ENCODE measurements around the gene ARHGAP42. TPM values are rescaled to one million over a fixed set of nuclear protein-coding genes. Genes with fewer than 3 reads are reported as not detected.
"Not testable (repeated sequence)": the region's sequence is repeated elsewhere in the genome, so short reads cannot be mapped to it uniquely, and the experiment has no call there.

The ARHGAP42 gene, protein sequence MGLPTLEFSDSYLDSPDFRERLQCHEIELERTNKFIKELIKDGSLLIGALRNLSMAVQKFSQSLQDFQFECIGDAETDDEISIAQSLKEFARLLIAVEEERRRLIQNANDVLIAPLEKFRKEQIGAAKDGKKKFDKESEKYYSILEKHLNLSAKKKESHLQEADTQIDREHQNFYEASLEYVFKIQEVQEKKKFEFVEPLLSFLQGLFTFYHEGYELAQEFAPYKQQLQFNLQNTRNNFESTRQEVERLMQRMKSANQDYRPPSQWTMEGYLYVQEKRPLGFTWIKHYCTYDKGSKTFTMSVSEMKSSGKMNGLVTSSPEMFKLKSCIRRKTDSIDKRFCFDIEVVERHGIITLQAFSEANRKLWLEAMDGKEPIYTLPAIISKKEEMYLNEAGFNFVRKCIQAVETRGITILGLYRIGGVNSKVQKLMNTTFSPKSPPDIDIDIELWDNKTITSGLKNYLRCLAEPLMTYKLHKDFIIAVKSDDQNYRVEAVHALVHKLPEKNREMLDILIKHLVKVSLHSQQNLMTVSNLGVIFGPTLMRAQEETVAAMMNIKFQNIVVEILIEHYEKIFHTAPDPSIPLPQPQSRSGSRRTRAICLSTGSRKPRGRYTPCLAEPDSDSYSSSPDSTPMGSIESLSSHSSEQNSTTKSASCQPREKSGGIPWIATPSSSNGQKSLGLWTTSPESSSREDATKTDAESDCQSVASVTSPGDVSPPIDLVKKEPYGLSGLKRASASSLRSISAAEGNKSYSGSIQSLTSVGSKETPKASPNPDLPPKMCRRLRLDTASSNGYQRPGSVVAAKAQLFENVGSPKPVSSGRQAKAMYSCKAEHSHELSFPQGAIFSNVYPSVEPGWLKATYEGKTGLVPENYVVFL
- not detected for total RNA-seq

DNA sequence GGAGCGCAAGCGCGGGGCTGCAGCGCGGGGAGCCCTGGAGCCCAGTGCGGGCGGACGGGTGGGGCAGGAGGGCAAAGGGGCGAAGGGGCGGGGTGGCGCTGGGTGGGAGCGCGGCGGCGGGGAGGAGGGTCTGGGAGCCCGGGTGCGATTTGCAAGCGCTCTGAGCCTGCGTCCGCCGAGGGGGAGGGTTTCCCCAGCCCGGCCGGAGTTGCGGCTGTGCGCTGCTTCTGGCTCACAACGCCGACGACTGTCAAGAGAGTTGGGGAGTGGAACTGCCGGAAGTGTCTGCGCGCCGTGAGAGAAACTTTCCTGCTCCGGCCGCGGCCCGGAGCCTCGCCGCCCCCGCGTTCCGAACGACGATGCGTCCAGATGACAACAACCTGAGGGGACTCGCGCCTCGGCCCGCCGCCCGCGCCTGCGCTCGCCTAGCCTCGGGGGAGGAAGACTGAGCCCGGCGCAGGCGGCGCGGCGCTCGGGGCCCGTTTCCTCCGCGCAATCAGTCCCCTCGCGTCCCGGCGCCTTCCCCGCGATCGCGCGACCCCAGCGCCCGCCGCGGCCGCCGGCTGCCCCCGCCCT is at the start of gene ARHGAP42:
TSS of gene ARHGAP42 (plus strand) at position 235 of the 576 bp plus-strand sequence. CDS start 391 bp downstream, outside the sequence.
- Mint-ChIP-seq H3K27me3 (peaks cover 25% of the 10 kb centered on the region), H3K27ac (no peak within 1 kb of the TSS), H3K36me3 (ENCODE audit: low read depth) (no peaks in the 10 kb centered on the region), H3K4me3 (peak within 1 kb of the TSS; percentile 41), H3K9me3 (peaks cover 6% of the 10 kb centered on the region), H3K4me1 (no peaks in the 10 kb centered on the region)
- ATAC-seq (replicated peaks): peak; percentile 35

DNA sequence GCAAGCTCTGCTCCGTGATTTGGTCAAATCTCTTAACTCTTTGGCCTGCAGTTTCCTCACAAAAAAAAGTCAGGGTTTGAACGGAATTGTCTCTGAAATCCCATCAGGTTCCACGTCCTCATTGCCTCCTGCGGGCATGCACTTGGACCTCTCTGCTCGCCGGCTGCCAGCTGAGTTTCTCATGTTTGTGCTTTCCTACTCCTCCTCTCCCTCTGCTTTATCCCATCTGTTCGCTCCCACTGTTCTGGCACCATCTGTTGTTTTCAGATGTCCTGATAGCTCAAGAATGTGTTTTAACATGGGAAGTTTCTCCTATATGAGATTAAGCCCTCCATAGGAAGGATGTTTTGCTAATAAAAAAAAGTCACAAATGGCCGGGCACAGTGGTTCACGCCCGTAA is 49.4 kb upstream of the ARHGAP42 start:
- Mint-ChIP-seq H3K27ac (no peak overlapping the region), H3K9me3 (peaks cover 10% of the 10 kb centered on the region), H3K36me3 (ENCODE audit: low read depth) (no peaks in the 10 kb centered on the region)

DNA sequence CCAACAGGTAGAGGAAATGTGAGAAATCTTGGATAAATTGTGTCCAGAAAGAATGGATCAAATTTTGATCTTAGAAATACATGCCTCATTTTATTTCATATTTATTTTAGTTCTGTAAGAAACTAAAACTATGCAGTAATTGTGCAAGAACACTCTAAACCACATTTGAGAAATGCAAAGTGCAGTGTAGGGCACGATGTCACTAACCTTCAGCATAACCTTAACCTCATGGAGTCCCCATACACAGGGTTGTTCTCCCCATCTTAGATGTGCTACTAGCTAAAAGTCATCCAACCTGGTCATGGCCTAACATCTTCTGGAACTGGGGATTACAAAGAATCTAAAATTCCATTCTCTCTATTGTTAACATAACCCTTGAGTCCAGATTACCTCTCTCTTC is 48.4 kb upstream of the ARHGAP42 start:
- Mint-ChIP-seq H3K36me3 (ENCODE audit: low read depth) (no peaks in the 10 kb centered on the region), H3K27me3 (no peaks in the 10 kb centered on the region), H3K4me3 (no peak overlapping the region), H3K27ac (no peak overlapping the region), H3K4me1 (no peaks in the 10 kb centered on the region), H3K9me3 (peaks cover 9% of the 10 kb centered on the region)
- ATAC-seq (replicated peaks): no peak

More for the DNA sequence above, 49.4 kb upstream of the ARHGAP42 start:
- Mint-ChIP-seq H3K4me1 (no peaks in the 10 kb centered on the region), H3K4me3 (no peak overlapping the region), H3K27me3 (no peaks in the 10 kb centered on the region)
- ATAC-seq (replicated peaks): no peak

DNA sequence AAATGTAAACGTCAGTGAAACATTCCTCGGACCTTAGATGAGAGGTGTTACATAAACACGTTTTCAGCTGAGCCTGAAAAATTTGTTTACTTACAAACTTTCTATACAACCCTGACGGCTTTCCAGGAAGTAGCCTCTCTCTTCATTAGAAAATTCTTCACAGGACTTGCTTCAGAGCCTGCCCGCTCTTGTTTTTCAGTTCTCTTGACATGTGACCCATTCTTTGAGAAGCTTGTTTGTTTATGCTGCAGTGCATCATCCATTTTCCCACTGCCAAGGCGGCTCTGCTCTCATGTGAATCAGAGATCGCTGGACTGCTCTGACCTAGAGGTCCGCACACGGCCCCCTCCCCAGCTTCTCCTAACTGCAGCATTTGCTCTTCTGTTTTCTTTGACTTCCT is 47.9 kb upstream of the ARHGAP42 start:
- peaks cover 4% of the 10 kb centered on the region for H3K9me3 Mint-ChIP-seq
- H3K27ac Mint-ChIP-seq: no peak overlapping the region
- no peaks in the 10 kb centered on the region for H3K36me3 Mint-ChIP-seq (ENCODE audit: low read depth)
- H3K4me1 Mint-ChIP-seq: no peaks in the 10 kb centered on the region
- ATAC-seq (replicated peaks): no peak
- no peaks in the 10 kb centered on the region for H3K27me3 Mint-ChIP-seq
- no peak overlapping the region for H3K4me3 Mint-ChIP-seq

DNA sequence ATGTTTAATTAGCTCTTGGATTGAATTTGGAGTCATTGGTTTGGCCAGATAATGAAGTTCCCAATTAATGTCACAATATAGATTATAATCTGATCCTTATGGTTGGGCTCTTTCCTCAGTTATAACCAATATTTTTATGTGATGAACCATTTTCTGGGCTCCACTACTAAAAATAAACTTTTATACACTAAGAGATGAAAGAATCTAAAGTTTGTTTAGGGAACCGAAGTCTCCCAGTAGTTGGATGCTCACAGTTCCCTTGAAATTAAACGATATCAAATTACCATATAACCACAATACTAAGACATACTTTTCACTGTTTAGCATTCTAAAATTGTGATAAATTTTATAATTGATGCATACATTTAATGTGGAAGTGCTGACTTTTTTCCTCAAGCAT is 47.0 kb upstream of the ARHGAP42 start:
- peaks cover 7% of the 10 kb centered on the region for H3K9me3 Mint-ChIP-seq
- no peaks in the 10 kb centered on the region for H3K4me1 Mint-ChIP-seq
- H3K4me3 Mint-ChIP-seq: no peak overlapping the region
- no peaks in the 10 kb centered on the region for H3K36me3 Mint-ChIP-seq (ENCODE audit: low read depth)
- H3K27me3 Mint-ChIP-seq: no peaks in the 10 kb centered on the region
- no peak overlapping the region for H3K27ac Mint-ChIP-seq
- ATAC-seq (replicated peaks): no peak

DNA sequence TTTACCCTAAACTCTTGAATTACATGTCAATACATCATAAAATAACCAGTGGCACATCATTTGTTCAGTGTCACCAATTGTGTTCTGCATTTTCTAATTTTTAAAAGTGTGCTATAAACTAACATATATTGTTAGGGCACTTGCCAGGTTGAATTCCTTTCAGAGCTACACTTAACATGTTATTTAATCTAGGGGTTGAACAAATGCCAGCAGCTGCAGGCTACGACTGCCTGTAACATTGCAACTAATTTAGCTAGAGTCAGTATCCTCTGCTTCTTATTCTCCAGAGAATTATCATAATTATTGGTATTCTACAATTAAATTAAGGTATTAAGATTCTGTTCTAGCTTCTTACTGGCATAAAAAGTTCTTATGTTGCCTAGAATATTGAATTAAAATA is 46.4 kb upstream of the ARHGAP42 start:
- no peaks in the 10 kb centered on the region for H3K4me1 Mint-ChIP-seq
- H3K27me3 Mint-ChIP-seq: no peaks in the 10 kb centered on the region
- ATAC-seq (replicated peaks): no peak
- H3K4me3 Mint-ChIP-seq: no peak overlapping the region
- no peak overlapping the region for H3K27ac Mint-ChIP-seq
- peaks cover 8% of the 10 kb centered on the region for H3K9me3 Mint-ChIP-seq
- no peaks in the 10 kb centered on the region for H3K36me3 Mint-ChIP-seq (ENCODE audit: low read depth)

DNA sequence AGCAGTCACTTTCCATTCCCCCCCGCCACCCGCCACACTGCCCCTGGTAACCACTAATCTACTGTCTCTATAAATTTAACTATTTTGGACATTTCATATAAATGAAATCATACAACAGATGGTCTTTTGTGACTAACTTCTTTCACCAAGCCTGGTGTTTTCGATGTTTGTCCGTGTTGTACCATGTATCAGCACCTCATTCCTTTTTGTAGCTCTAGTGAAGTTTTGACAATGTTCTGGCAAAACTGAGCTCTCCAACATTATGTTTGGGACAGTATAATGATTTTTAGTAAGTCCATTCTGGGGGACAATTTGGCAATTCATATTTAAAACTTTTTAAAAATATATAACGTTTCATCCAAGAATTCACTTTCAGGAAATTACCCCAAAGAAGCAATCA is 45.6 kb upstream of the ARHGAP42 start:
- no peak for ATAC-seq (replicated peaks)
- no peaks in the 10 kb centered on the region for H3K36me3 Mint-ChIP-seq (ENCODE audit: low read depth)
- H3K4me1 Mint-ChIP-seq: no peaks in the 10 kb centered on the region
- no peaks in the 10 kb centered on the region for H3K27me3 Mint-ChIP-seq
- no peak overlapping the region for H3K4me3 Mint-ChIP-seq
- H3K27ac Mint-ChIP-seq: no peak overlapping the region
- H3K9me3 Mint-ChIP-seq: peaks cover 15% of the 10 kb centered on the region

DNA sequence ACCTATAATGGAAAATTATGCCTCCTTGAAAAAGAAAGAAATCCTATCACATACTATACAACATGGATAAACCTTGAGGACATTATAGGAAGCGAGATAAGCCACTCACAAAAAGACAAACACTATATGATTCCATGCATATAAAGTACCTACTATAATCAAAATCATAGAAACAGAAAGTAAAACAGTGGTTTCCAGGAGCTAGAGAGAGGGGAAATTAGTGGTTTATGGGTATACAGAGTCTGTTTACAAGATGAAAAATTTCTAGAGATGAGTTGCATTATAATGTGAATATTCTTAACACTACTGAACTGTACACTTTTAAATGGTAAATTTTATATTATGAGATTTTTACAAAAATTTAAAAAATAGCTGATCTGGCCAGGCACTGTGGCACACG is 40.5 kb upstream of the ARHGAP42 start:
- ATAC-seq (replicated peaks): no peak
- H3K27me3 Mint-ChIP-seq: no peaks in the 10 kb centered on the region
- no peaks in the 10 kb centered on the region for H3K36me3 Mint-ChIP-seq (ENCODE audit: low read depth)
- no peak overlapping the region for H3K27ac Mint-ChIP-seq
- H3K4me1 Mint-ChIP-seq: no peaks in the 10 kb centered on the region
- peaks cover 16% of the 10 kb centered on the region for H3K9me3 Mint-ChIP-seq
- no peak overlapping the region for H3K4me3 Mint-ChIP-seq

DNA sequence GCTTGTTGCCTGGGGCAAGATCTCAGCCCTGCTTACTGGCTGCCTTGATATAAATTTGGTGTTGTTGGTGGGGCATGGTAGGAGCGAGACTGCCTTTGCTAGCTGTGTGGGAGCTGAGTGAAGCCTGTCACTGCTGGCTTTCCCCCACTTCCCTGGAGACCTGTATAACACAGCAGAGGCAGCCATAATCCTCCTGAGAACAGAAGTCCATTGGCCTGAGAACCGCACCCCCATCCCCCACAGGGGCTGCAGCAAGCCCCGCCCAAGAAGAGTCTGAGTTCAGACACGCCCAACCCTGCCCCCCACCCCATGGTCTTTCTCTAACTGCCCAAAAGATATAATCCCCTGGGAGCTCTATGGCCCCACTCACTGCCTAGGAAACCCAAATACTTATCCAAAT is 39.2 kb upstream of the ARHGAP42 start:
- no peak for ATAC-seq (replicated peaks)
- H3K4me1 Mint-ChIP-seq: no peaks in the 10 kb centered on the region
- H3K27ac Mint-ChIP-seq: no peak overlapping the region
- peaks cover 27% of the 10 kb centered on the region for H3K9me3 Mint-ChIP-seq
- no peaks in the 10 kb centered on the region for H3K36me3 Mint-ChIP-seq (ENCODE audit: low read depth)
- no peak overlapping the region for H3K4me3 Mint-ChIP-seq
- no peaks in the 10 kb centered on the region for H3K27me3 Mint-ChIP-seq

DNA sequence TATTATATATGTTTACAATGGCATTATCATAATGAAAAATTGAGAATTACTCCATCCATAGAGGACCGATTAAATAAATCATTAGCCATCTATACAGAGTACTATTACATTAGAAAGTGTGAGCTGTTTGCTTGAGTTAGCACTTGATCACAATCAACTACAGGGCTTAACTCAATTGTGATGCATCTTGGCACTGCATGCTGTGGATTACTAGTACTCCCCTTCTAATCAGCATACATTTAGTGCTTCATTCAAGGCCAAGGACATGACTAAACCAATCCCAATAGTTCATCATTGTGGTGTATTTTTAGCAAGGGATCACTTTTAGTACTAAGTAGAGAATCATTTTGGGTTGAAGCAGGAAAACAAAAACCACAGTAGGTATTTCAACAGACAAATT is 23.5 kb upstream of the ARHGAP42 start:
- ATAC-seq (replicated peaks): no peak
- H3K27me3 Mint-ChIP-seq: no peaks in the 10 kb centered on the region
- H3K27ac Mint-ChIP-seq: no peak overlapping the region
- H3K36me3 Mint-ChIP-seq (ENCODE audit: low read depth): no peaks in the 10 kb centered on the region
- H3K9me3 Mint-ChIP-seq: peaks cover 10% of the 10 kb centered on the region
- no peak overlapping the region for H3K4me3 Mint-ChIP-seq
- H3K4me1 Mint-ChIP-seq: no peaks in the 10 kb centered on the region

DNA sequence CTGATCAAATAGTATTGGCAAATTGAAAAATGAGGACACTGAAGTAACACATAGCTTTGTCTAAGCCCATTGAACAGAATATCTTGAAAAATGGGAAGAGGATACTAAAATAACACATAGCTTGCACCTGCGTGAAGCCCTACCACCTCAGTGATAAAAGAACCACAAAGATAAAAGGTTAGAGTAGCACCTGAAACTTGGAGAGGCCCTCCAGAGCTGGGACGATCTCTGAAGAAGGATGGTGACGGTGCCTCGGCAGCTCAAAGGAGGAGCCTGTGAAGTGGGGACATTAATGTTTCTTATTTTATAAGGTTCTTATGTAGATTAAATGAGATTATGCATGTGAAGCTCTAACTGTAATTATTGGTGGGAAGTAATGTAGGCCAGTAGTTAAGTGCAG is 23.1 kb upstream of the ARHGAP42 start:
- no peaks in the 10 kb centered on the region for H3K36me3 Mint-ChIP-seq (ENCODE audit: low read depth)
- no peaks in the 10 kb centered on the region for H3K4me1 Mint-ChIP-seq
- no peaks in the 10 kb centered on the region for H3K27me3 Mint-ChIP-seq
- no peak overlapping the region for H3K27ac Mint-ChIP-seq
- H3K9me3 Mint-ChIP-seq: peaks cover 7% of the 10 kb centered on the region
- no peak for ATAC-seq (replicated peaks)
- no peak overlapping the region for H3K4me3 Mint-ChIP-seq

DNA sequence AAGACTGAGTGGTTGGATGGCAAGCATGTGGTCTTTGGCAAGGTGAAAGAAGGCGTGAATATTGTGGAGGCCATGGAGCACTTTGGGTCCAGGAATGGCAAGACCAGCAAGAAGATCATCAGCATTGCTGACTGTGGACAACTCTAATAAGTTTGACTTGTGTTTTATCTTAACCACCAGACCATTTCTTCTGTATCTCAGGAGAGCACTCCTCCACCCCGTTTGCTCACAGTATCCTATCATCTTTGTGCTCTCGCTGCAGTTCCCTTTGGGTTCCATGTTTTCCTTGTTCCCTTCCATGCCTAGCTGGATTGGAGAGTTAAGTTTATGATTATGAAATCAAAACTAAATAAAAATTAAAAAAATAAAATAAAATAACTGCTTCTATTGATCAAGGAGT is 20.3 kb upstream of the ARHGAP42 start:
- not testable (repeated sequence) for H3K9me3 Mint-ChIP-seq; H3K36me3 Mint-ChIP-seq (ENCODE audit: low read depth); H3K27me3 Mint-ChIP-seq; H3K4me1 Mint-ChIP-seq; ATAC-seq (replicated peaks); H3K27ac Mint-ChIP-seq; H3K4me3 Mint-ChIP-seq

DNA sequence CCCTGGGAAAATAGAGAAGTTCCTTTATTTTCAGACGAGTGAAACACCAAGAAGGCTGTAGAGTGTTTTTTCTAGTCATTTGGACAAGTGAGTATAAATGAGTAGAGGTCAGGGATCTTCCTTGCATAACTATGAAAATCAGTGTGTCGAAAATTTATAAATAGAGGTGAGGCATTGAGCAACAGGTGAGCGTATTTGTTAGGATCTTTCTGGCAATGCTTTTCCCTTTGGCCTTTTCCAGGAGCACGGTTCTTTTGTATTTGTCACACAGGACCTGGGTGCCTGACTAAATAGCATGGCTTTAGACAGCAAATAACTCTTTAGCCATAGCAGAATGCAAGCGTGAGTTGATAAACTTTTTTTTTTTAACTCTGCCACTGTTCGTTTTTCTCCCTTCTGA is 19.6 kb upstream of the ARHGAP42 start:
- no peak overlapping the region for H3K27ac Mint-ChIP-seq
- H3K36me3 Mint-ChIP-seq (ENCODE audit: low read depth): no peaks in the 10 kb centered on the region
- no peak for ATAC-seq (replicated peaks)
- H3K4me1 Mint-ChIP-seq: no peaks in the 10 kb centered on the region
- no peaks in the 10 kb centered on the region for H3K27me3 Mint-ChIP-seq
- H3K4me3 Mint-ChIP-seq: no peak overlapping the region
- peaks cover 7% of the 10 kb centered on the region for H3K9me3 Mint-ChIP-seq

DNA sequence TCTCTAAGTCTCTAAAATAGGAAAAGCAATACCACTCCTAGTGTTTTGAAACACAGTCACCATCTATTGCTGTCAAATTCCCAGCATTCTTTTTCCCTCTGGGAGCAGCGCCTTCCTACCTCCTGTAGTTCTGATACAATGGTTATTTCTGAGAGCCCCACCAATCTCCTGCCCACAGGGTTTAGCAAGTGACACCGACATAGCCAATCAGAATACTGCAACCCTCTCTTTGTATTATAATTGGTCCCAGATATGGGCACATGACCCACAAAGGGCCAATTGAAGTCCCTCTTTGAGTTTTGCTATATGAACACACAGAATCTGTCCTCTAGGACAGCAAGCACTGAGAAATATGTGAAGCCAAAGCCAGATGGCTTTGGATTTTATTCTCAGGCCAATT is 16.9 kb upstream of the ARHGAP42 start:
- Mint-ChIP-seq H3K27me3 (no peaks in the 10 kb centered on the region), H3K36me3 (ENCODE audit: low read depth) (no peaks in the 10 kb centered on the region), H3K4me1 (no peaks in the 10 kb centered on the region), H3K9me3 (peaks cover 12% of the 10 kb centered on the region), H3K27ac (no peak overlapping the region), H3K4me3 (no peak overlapping the region)
- no peak for ATAC-seq (replicated peaks)

DNA sequence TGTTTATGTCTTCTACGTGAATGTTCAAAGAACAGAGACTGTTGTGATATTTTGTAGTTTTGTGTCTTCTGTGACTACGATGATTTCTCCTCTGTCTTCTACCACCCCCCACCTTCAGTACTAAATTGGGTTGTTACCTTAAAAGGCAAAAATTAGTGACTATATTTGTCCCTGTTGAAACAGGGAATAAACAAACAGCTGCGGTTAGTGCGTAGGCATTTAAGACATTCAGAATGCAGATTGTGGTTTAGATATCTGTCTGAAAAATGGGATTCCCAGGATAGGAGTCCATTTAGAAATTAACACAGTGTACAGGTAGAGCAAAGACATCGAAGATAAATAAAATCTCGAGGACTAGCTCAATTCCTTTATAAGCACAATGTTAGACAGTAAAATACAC is 15.6 kb upstream of the ARHGAP42 start:
- ATAC-seq (replicated peaks): no peak
- no peaks in the 10 kb centered on the region for H3K27me3 Mint-ChIP-seq
- no peak overlapping the region for H3K4me3 Mint-ChIP-seq
- peaks cover 7% of the 10 kb centered on the region for H3K9me3 Mint-ChIP-seq
- H3K27ac Mint-ChIP-seq: no peak overlapping the region
- no peaks in the 10 kb centered on the region for H3K36me3 Mint-ChIP-seq (ENCODE audit: low read depth)
- H3K4me1 Mint-ChIP-seq: no peaks in the 10 kb centered on the region

Data from activated T-helper 17 cell treated with anti-CD3 and anti-CD28 coated beads, Interleukin-2, amount 50 U/mL, for 72 hours (primary cell).